MCF 10A (cell line): ENCODE results near the gene BPIFB6. TPM values are rescaled to one million over a fixed set of nuclear protein-coding genes. Genes with fewer than 3 reads are reported as not detected.

Source experiments
- BruUV-seq: library from RNA; stranded (reverse); fragments of 400-500 nt; replicated peaks from 2 replicates; lab custom pipeline; 2021; lab: Mats Ljungman, UMichigan
- CTCF ChIA-PET: fragments of 300-600 bp; sonication (Branson Sonifier 250); formaldehyde crosslinking; extraction: SDS; loops from one replicate; lab custom pipeline; 2021; ENCODE audit warnings: antibody characterized with exemption, inconsistent platforms; lab: Yijun Ruan, JAX
- POLR2A ChIA-PET: fragments of 300-600, 350-650 bp; sonication (Branson Sonifier 250); formaldehyde crosslinking; extraction: SDS; loops from one replicate; lab custom pipeline; 2020; ENCODE audit warnings: antibody characterized with exemption, inconsistent platforms; lab: Yijun Ruan, JAX
- DNase-seq: peaks from one replicate; pipeline ENCODE4 v3.0.0-alpha.2; 2018; ENCODE audit not compliant: unreplicated experiment
- H3K27ac Mint-ChIP-seq: one replicate; pipeline ENCODE4 v1.8.0; 2022; ENCODE audit warnings: mild to moderate bottlenecking, low read depth, mixed read lengths; ENCODE audit not compliant: unreplicated experiment
- H3K27me3 Mint-ChIP-seq: one replicate; pipeline ENCODE4 v1.8.0; 2022; ENCODE audit warnings: mixed read lengths; ENCODE audit not compliant: insufficient read depth, unreplicated experiment
- H3K36me3 Mint-ChIP-seq: one replicate; pipeline ENCODE4 v1.8.0; 2022; ENCODE audit warnings: mild to moderate bottlenecking, moderate library complexity, mixed read lengths; ENCODE audit not compliant: insufficient read depth, unreplicated experiment
- H3K4me1 Mint-ChIP-seq: one replicate; pipeline ENCODE4 v1.8.0; 2022; ENCODE audit warnings: mixed read lengths; ENCODE audit not compliant: insufficient read depth, unreplicated experiment
- H3K4me3 Mint-ChIP-seq: one replicate; pipeline ENCODE4 v1.8.0; 2022; ENCODE audit warnings: mild to moderate bottlenecking, moderate library complexity, mixed read lengths; ENCODE audit not compliant: unreplicated experiment
- H3K9me3 Mint-ChIP-seq: one replicate; pipeline ENCODE4 v1.8.0; 2022; ENCODE audit warnings: mixed read lengths; ENCODE audit not compliant: unreplicated experiment
- CTCF ChIP-seq: fragments of 200-600 bp; IDR thresholded peaks from one replicate; pipeline ENCODE4 v1.8.0; 2022; ENCODE audit warnings: antibody characterized with exemption, mild to moderate bottlenecking; ENCODE audit not compliant: unreplicated experiment
- intact Hi-C: fragments of 100-400 bp; cut with micrococcal nuclease; formaldehyde crosslinking; loops from 2 replicates; pipeline ENCODE4 v1.14.1; 2022
- total RNA-seq: library from RNA; stranded (reverse); gene quantifications from 2 replicates; pipeline ENCODE4 v1.2.3, GENCODE V29; 2022

Gene BPIFB6
- total RNA-seq, 1 experiment from 2014 or later = not detected

DNA sequence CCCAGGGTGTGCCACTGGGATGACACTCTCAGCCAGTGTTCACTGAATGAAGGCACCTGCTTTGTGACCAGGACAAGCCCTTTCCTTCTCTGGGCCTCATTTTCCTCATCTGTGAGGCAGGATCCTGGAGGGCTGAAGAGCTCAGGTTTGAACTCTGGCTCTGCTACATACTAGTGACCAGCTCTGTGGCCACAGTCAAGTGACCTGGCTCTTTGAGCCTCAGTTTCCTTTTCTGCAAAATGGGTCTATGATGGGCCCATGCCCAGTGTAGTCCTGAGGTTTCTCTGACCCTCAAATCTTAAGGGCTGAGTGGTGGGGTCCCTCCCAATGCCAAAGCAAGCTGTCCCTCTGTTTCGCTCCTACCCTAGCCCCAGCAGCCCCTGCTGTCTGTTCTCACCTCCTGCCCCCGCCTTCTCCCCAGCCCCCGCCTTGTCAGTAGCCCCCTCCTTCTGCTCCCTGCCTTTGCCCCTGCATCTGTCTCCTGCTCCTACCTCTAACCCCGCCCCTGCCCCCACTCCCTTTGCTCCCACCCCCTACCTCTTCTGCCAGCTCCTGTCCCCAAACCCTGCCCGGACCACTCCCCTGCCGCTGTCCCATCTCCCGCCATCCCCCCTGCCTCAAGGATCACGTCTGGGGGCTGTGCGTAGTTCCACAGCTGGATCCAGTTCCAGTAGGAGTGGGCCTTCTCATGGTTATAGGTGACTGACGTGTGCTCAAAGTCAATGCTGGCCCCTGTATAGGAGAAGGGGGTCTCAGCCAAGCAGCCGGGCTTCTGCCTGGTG is 44.2 kb upstream of the BPIFB6 start:
- H3K4me1 Mint-ChIP-seq = no peaks in the 10 kb centered on the region
- intact Hi-C loops = no loop called here
- no TSS peak for BruUV-seq
- no peak overlapping the region for H3K27ac Mint-ChIP-seq
- TF ChIP-seq CTCF = no peak
- no peaks in the 10 kb centered on the region for H3K36me3 Mint-ChIP-seq
- peaks cover 21% of the 10 kb centered on the region for H3K27me3 Mint-ChIP-seq
- CTCF ChIA-PET = interaction anchor here (0.5 kb wide), 1 partner anchor 41 kb away, joined by 4 read pairs; no protein-coding TSS in a partner anchor
- H3K9me3 Mint-ChIP-seq = no peaks in the 10 kb centered on the region
- no peak for DNase-seq
- H3K4me3 Mint-ChIP-seq = no peak overlapping the region
- POLR2A ChIA-PET = interaction anchor here (0.5 to 1.3 kb wide), 2 partner anchors 14 to 73 kb away, joined by 3 read pairs; no protein-coding TSS in a partner anchor

DNA sequence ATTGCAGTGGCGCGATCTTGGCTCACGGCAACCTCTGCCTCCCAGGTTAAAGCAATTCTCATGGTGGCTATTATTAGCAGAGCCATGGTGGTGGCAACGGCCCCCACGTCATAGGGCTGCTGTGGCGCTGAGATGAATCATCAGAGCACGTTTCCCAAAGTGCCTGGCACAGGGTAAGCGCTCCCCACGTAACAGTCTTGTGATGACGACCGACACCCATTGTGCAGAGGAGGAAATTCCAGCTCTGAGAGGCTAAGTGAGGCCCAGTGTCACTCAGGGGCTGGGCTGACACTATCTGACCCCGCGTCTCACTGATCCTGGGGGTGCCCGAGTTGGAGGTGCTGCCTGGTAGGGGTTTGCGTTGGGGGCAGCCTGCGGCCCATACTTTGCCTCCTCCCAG is 43.4 kb upstream of the BPIFB6 start:
- DNase-seq = no peak
- no TSS peak for BruUV-seq
- TF ChIP-seq CTCF = no peak
- CTCF ChIA-PET = interaction anchor here (0.5 kb wide), 1 partner anchor 42 kb away, joined by 4 read pairs; no protein-coding TSS in a partner anchor
- H3K4me1 Mint-ChIP-seq = no peaks in the 10 kb centered on the region
- peaks cover 28% of the 10 kb centered on the region for H3K27me3 Mint-ChIP-seq
- no peaks in the 10 kb centered on the region for H3K9me3 Mint-ChIP-seq
- no peak overlapping the region for H3K27ac Mint-ChIP-seq
- H3K36me3 Mint-ChIP-seq = no peaks in the 10 kb centered on the region
- no peak overlapping the region for H3K4me3 Mint-ChIP-seq
- POLR2A ChIA-PET = no interaction called here
- intact Hi-C loops = no loop called here

DNA sequence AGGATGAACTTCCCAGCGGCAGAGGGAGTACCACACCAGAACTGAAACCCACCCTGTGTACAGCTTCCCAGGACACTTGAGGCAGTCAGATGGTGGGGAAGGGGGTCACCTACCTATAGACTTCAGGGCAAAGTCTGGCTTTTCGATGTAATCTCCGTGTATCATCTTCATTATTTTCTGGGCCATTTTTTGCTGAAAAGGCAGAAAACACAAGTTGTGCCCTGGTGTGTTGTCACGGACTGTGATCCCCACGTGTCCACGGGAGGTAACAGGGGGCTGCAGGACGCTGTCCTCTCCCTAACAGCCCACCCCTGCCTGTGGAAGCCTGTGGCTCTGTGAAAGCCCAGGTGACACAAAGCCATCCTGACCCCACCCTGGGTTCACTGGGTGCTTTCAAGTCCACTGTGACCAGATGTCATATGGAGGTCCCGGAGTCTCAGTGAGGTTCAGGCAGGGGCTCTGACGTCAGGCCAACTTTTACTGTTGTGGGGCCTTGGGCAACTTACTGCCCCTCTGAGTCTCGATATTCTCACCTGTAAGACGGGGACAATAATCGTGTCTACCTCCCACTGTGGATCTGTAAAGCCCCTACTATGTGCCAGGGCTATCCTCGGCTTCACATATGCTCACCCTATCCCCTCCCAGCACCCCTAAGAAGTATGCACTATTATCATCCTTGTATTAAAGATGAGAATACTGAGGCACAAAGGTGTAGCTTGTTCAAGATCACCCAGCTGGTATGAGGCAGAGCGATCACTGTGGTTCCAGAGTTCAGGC is 41.8 kb upstream of the BPIFB6 start:
- Mint-ChIP-seq H3K27ac (no peak overlapping the region), H3K9me3 (peaks cover 3% of the 10 kb centered on the region), H3K4me1 (no peaks in the 10 kb centered on the region), H3K36me3 (no peaks in the 10 kb centered on the region), H3K27me3 (peaks cover 45% of the 10 kb centered on the region), H3K4me3 (no peak overlapping the region)
- intact Hi-C loops = no loop called here
- ChIA-PET POLR2A (interaction anchor here (0.5 kb wide), 1 partner anchor 29 kb away, joined by 3 read pairs; no protein-coding TSS in a partner anchor), CTCF (interaction anchor here (0.6 to 1.0 kb wide), 2 partner anchors 9 to 200 kb away, joined by 3 to 4 read pairs; no protein-coding TSS in a partner anchor)
- no peak for DNase-seq
- no peak for TF ChIP-seq CTCF
- no TSS peak for BruUV-seq

DNA sequence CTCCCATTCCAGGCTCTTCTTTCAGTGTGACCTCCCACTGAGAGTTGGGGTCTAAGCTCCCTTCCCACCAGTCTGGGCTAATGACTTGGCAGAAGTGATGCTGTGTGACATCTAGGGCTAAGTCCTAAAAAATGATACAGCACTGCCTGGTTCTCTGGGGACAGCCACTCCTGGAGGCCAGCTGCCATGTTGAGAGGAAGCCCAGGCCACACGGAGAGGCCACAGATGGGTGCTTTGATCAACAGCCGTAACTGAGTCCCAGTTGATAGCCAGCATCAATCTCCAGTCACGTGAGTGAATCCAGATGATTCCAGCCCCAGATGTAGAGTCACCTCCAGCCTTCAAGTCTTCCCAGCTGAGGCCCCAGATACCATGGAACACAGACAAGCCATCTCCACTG is 41.0 kb upstream of the BPIFB6 start:
- Mint-ChIP-seq H3K4me1 (no peaks in the 10 kb centered on the region), H3K4me3 (no peak overlapping the region)

More for the DNA sequence above, 41.0 kb upstream of the BPIFB6 start:
- Mint-ChIP-seq H3K9me3 (peaks cover 9% of the 10 kb centered on the region), H3K27me3 (peaks cover 47% of the 10 kb centered on the region), H3K27ac (no peak overlapping the region), H3K36me3 (no peaks in the 10 kb centered on the region)
- DNase-seq = no peak
- CTCF ChIA-PET = interaction anchor here (0.6 to 1.7 kb wide), 2 partner anchors 8 to 44 kb away, joined by 3 to 4 read pairs; no protein-coding TSS in a partner anchor
- POLR2A ChIA-PET = no interaction called here
- no TSS peak for BruUV-seq
- intact Hi-C loops = no loop called here
- no peak for TF ChIP-seq CTCF
